ENCODE measurements around the gene NKIRAS1.

DNA sequence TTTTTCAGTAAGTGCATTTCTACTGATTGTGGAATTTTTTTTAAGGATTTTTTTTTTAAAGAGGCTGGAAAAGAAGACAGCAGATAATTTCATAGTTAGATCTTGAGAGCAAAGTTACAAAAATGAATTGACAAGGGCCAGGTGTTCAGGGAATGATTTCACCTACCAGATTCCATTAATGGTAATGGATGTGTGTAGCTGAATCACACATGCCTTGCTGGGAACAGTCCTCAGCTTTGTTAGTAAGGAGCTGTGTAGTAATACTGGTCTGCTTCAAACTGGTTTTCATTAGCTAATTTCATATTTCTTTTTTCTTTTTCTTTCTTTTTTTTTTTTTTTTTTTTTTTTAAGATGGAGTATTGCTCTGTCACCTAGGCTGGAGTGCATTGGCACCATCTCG is 44.3 kb upstream of the NKIRAS1 start:
- TF ChIP-seq, protein P1, sequence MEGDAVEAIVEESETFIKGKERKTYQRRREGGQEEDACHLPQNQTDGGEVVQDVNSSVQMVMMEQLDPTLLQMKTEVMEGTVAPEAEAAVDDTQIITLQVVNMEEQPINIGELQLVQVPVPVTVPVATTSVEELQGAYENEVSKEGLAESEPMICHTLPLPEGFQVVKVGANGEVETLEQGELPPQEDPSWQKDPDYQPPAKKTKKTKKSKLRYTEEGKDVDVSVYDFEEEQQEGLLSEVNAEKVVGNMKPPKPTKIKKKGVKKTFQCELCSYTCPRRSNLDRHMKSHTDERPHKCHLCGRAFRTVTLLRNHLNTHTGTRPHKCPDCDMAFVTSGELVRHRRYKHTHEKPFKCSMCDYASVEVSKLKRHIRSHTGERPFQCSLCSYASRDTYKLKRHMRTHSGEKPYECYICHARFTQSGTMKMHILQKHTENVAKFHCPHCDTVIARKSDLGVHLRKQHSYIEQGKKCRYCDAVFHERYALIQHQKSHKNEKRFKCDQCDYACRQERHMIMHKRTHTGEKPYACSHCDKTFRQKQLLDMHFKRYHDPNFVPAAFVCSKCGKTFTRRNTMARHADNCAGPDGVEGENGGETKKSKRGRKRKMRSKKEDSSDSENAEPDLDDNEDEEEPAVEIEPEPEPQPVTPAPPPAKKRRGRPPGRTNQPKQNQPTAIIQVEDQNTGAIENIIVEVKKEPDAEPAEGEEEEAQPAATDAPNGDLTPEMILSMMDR (IDR thresholded peaks at IDR 0.05; ENCODE audit: borderline replicate concordance, extremely low read depth, low read length, poor library complexity, severe bottlenecking): no peak
- no peak for TF ChIP-seq EZH2 (IDR thresholded peaks at IDR 0.05; ENCODE audit: borderline replicate concordance, low read depth, low read length, severe bottlenecking)
